GM18526 (cell line): ENCODE results near the gene PRELID1.
A peak's percentile ranks its signal among the peaks of the same experiment; 100 is the strongest.

Source experiments
- POLR2A ChIP-seq: IDR thresholded peaks from 3 replicates; pipeline ENCODE4 v1.6.1; 2011; ENCODE audit not compliant: insufficient read length; ENCODE audit errors: extremely low read depth

The PRELID1 gene

GRCh38 chr5:177336112-177336511 lies 32.5 kb downstream of the PRELID1 start:
- no peak for TF ChIP-seq POLR2A

- TF ChIP-seq POLR2A = no peak
Measured at GRCh38 chr5:177336603-177337494, 33.2 kb downstream of the PRELID1 start.

- TF ChIP-seq POLR2A = no peak
Measured at GRCh38 chr5:177338251-177339106, 34.9 kb downstream of the PRELID1 start.

DNA sequence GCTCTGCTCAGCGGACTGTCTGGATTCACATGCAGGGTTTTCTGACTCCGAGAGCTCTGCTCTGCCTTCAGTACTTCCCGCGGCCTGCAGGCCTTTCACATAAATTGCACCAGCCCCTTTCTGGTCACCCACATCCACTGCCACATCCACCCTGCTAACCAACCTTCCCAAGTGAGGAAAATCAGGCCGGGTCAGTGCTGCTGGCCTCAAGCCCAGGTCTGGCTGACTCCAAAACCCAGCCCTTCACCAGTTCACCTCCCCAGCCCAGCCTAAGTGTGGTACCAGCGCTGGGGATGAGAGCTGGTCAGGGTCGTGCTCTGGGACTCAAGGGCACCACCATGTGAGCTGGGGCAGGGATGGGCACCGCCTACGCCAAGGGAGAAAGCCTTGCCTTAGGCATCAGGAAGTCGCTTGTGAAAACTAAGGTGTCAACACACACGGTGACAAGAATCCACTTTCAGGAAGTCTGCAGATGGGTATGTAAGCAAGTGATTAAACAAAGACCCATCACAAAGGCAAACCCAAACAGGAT lies 35.6 kb downstream of the PRELID1 start:
- TF ChIP-seq POLR2A = no peak

- TF ChIP-seq POLR2A = no peak
Measured at GRCh38 chr5:177343777-177344176, 40.2 kb downstream of the PRELID1 start.

GRCh38 chr5:177344891-177345290 lies 41.3 kb downstream of the PRELID1 start:
- no peak for TF ChIP-seq POLR2A

DNA sequence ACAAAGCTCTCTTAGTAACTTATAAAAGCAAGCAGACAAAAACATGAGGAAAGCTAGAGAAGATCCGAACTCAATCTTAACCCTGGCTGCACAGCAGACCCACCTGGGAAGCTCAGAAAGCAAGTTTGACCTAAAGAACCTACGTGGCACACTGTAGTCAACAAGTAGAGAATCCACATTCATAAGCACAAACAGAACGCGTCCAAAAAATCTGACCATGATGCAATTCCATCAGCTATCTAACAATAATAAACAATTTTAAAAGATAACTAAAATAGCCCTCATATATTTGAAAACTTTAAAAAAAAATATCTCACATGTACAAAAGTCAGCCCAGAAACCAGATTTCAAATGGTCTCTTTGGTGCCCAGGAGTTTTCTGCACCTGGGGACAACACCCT lies 43.2 kb downstream of the PRELID1 start:
- no peak for TF ChIP-seq POLR2A

GRCh38 chr5:177347699-177348098 lies 44.1 kb downstream of the PRELID1 start:
- TF ChIP-seq POLR2A = no peak

DNA sequence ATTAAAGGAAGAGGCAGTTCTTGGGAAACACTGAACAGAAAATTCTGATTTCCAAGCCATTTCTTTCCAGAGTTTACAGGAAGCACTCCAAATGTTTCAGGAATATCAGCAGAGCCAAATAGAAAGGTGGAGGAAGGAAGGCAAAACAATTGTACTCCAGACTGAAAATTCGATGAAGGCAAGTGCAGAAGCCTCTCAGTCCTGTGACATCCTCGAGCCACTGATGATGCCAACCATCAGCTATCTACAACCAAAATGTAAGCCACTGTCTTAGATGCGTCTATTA lies 45.7 kb downstream of the PRELID1 start:
- no peak for TF ChIP-seq POLR2A

GRCh38 chr5:177349762-177350161 lies 46.2 kb downstream of the PRELID1 start:
- no peak for TF ChIP-seq POLR2A

- no peak for TF ChIP-seq POLR2A
Measured at GRCh38 chr5:177350776-177351391, 47.3 kb downstream of the PRELID1 start.

- TF ChIP-seq POLR2A = peak; percentile 89
Measured at GRCh38 chr5:177351392-177352329, 48.1 kb downstream of the PRELID1 start, which contains the start of gene LMAN2. TSS of gene LMAN2 (minus strand) at chr5:177351668. CDS start at chr5:177351647, 21 bp downstream.

- no peak for TF ChIP-seq POLR2A
Measured at GRCh38 chr5:177353093-177353492, 49.5 kb downstream of the PRELID1 start.

GRCh38 chr5:177354256-177354655 lies 50.7 kb downstream of the PRELID1 start:
- no peak for TF ChIP-seq POLR2A
